Activated T-cell treated with anti-CD3 and anti-CD28 coated beads for 24 hours (primary cell): Measurements from ENCODE around the gene RAB8A.
"Not testable (repeated sequence)": the region's sequence is repeated elsewhere in the genome, so short reads cannot be mapped to it uniquely, and the experiment has no call there.

Experiments used
- DNase-seq: peaks from one replicate; pipeline ENCODE4 v3.0.0-alpha.2; 2020; ENCODE audit warnings: low read depth

Gene RAB8A

GRCh38 chr19:16112778-16113177 lies 1.1 kb downstream of the RAB8A start:
- DNase-seq: no peak

GRCh38 chr19:16113727-16114126 lies 2.0 kb downstream of the RAB8A start:
- no peak for DNase-seq

- no peak for DNase-seq
These were observed 3.8 kb downstream of the RAB8A start for GRCh38 chr19:16115301-16116039.

GRCh38 chr19:16116067-16116466 lies 4.4 kb downstream of the RAB8A start:
- no peak for DNase-seq

- DNase-seq: no peak
These were observed 5.9 kb downstream of the RAB8A start for GRCh38 chr19:16117594-16118033.

- DNase-seq: peak; percentile 29
These were observed 6.9 kb downstream of the RAB8A start for GRCh38 chr19:16118489-16119033.

GRCh38 chr19:16119075-16119857 lies 7.6 kb downstream of the RAB8A start:
- not testable (repeated sequence) for DNase-seq

GRCh38 chr19:16121141-16121540 lies 9.5 kb downstream of the RAB8A start:
- no peak for DNase-seq

GRCh38 chr19:16121967-16122366 lies 10.3 kb downstream of the RAB8A start:
- no peak for DNase-seq

GRCh38 chr19:16124953-16125352 lies 13.3 kb downstream of the RAB8A start:
- no peak for DNase-seq

GRCh38 chr19:16125737-16126495 lies 14.2 kb downstream of the RAB8A start:
- no peak for DNase-seq

GRCh38 chr19:16127080-16127479 lies 15.4 kb downstream of the RAB8A start:
- no peak for DNase-seq

GRCh38 chr19:16127776-16128371 lies 16.2 kb downstream of the RAB8A start:
- DNase-seq: no peak

- no peak for DNase-seq
These were observed 20.0 kb downstream of the RAB8A start for GRCh38 chr19:16131648-16132047.

GRCh38 chr19:16133818-16134217 lies 22.1 kb downstream of the RAB8A start:
- no peak for DNase-seq

GRCh38 chr19:16134510-16134909 lies 22.8 kb downstream of the RAB8A start:
- no peak for DNase-seq

GRCh38 chr19:16135430-16136127 lies 23.9 kb downstream of the RAB8A start:
- no peak for DNase-seq

GRCh38 chr19:16136185-16136999 lies 24.7 kb downstream of the RAB8A start:
- no peak for DNase-seq

GRCh38 chr19:16139752-16140151 lies 28.1 kb downstream of the RAB8A start:
- DNase-seq: no peak

GRCh38 chr19:16141043-16141442 lies 29.4 kb downstream of the RAB8A start:
- no peak for DNase-seq
